SW480 (cell line): ENCODE data around the gene CRACDL.

Experiments
- DNase-seq: peaks from one replicate; pipeline ENCODE4 v3.0.0-alpha.2; 2016; ENCODE audit warnings: low spot score

The CRACDL gene

GRCh38 chr2:98823196-98824170, 112.5 kb downstream of the CRACDL start:
- no peak for DNase-seq

GRCh38 chr2:98822301-98823164, 113.5 kb downstream of the CRACDL start:
- DNase-seq = no peak

GRCh38 chr2:98821629-98822135, 114.3 kb downstream of the CRACDL start:
- DNase-seq = no peak

GRCh38 chr2:98819231-98819766, 116.7 kb downstream of the CRACDL start:
- DNase-seq = no peak

GRCh38 chr2:98818164-98818563, 117.9 kb downstream of the CRACDL start:
- no peak for DNase-seq

- DNase-seq = no peak
These were observed 119.7 kb downstream of the CRACDL start for GRCh38 chr2:98816281-98816680.

- no peak for DNase-seq
These were observed 120.2 kb downstream of the CRACDL start for GRCh38 chr2:98815795-98816194.

- DNase-seq = no peak
These were observed 124.3 kb downstream of the CRACDL start for GRCh38 chr2:98811766-98812165.

- no peak for DNase-seq
These were observed 125.5 kb downstream of the CRACDL start for GRCh38 chr2:98810588-98810928.

GRCh38 chr2:98809878-98810587, 126.0 kb downstream of the CRACDL start:
- DNase-seq = no peak

GRCh38 chr2:98809116-98809515, 126.9 kb downstream of the CRACDL start:
- no peak for DNase-seq

GRCh38 chr2:98808546-98808945, 127.5 kb downstream of the CRACDL start:
- DNase-seq = no peak

GRCh38 chr2:98807929-98808328, 128.1 kb downstream of the CRACDL start:
- no peak for DNase-seq

GRCh38 chr2:98807221-98807620, 128.8 kb downstream of the CRACDL start:
- DNase-seq = no peak

GRCh38 chr2:98806236-98806697, 129.8 kb downstream of the CRACDL start:
- no peak for DNase-seq

- no peak for DNase-seq
These were observed 130.4 kb downstream of the CRACDL start for GRCh38 chr2:98805412-98806171.

GRCh38 chr2:98804736-98805135, 131.3 kb downstream of the CRACDL start:
- no peak for DNase-seq

GRCh38 chr2:98804265-98804650, 131.8 kb downstream of the CRACDL start:
- DNase-seq = no peak

GRCh38 chr2:98803405-98804264, 132.4 kb downstream of the CRACDL start:
- DNase-seq = no peak

GRCh38 chr2:98802344-98802743, 133.7 kb downstream of the CRACDL start:
- DNase-seq = no peak
